Keratinocyte (primary cell): Measurements from ENCODE around the gene OXSR1. TPM values are rescaled to one million over a fixed set of nuclear protein-coding genes. Genes with fewer than 3 reads are reported as not detected.

Experiments used
- DNase-seq: peaks from one replicate; pipeline ENCODE4 v3.0.0-alpha.2; 2011; ENCODE audit warnings: low read depth, missing footprints, low spot score
- FAIRE-seq: peaks from 2 replicates; lab custom pipeline; 2011; peaks lifted over from hg19 to GRCh38; lab: Jason Lieb, UNC
- H2AFZ ChIP-seq: 2 replicates; pipeline ENCODE4 v1.6.0; 2012; ENCODE audit warnings: low read length, control low read depth, inconsistent platforms; ENCODE audit not compliant: control insufficient read depth
- H3K27ac ChIP-seq: 2 replicates; pipeline ENCODE4 v1.5.1; 2011; ENCODE audit warnings: low read length; ENCODE audit not compliant: control insufficient read depth, insufficient read depth
- H3K27me3 ChIP-seq: 3 replicates; pipeline ENCODE4 v1.6.0; 2011; ENCODE audit warnings: low read length; ENCODE audit not compliant: control insufficient read depth, insufficient read depth; ENCODE audit errors: extremely low read depth
- H3K36me3 ChIP-seq, 2 experiments: 2 replicates in 1 of 2; 3 replicates in 1 of 2; pipeline ENCODE4 v1.5.1; 2011; ENCODE audit warnings: low read length in 2 of 2, mild to moderate bottlenecking in 1 of 2; ENCODE audit not compliant: control insufficient read depth in 2 of 2, insufficient read depth in 2 of 2; ENCODE audit errors: extremely low read depth in 1 of 2
- H3K4me1 ChIP-seq: 3 replicates; pipeline ENCODE4 v1.5.1; 2011; ENCODE audit warnings: low read length; ENCODE audit not compliant: control insufficient read depth, insufficient read depth; ENCODE audit errors: extremely low read depth
- H3K4me2 ChIP-seq: 3 replicates; pipeline ENCODE4 v1.6.0; 2011; ENCODE audit warnings: low read depth, low read length; ENCODE audit not compliant: control insufficient read depth, insufficient read depth; ENCODE audit errors: extremely low read depth
- H3K4me3 ChIP-seq, 3 experiments: fragments of 200-600 bp in 1 of 3; sonication (generic) in 1 of 3; 2 replicates in 2 of 3; 3 replicates in 1 of 3; pipeline ENCODE4 v1.5.1; 2011 to 2016; ENCODE audit warnings: low read length in 3 of 3, mild to moderate bottlenecking in 3 of 3, control low read depth in 2 of 3, inconsistent platforms in 1 of 3, low read depth in 1 of 3, mixed read lengths in 1 of 3, mixed run types in 1 of 3, moderate library complexity in 1 of 3; ENCODE audit not compliant: control insufficient read depth in 2 of 3, insufficient read depth in 2 of 3; ENCODE audit errors: extremely low read depth in 1 of 3
- H3K79me2 ChIP-seq: 2 replicates; pipeline ENCODE4 v1.6.0; 2012; ENCODE audit warnings: low read length; ENCODE audit not compliant: control insufficient read depth, insufficient read depth
- H3K9ac ChIP-seq: 3 replicates; pipeline ENCODE4 v1.6.0; 2011; ENCODE audit warnings: low read length; ENCODE audit not compliant: control insufficient read depth, insufficient read depth; ENCODE audit errors: extremely low read depth
- H3K9me1 ChIP-seq: 3 replicates; pipeline ENCODE4 v1.6.0; 2011; ENCODE audit warnings: low read length; ENCODE audit not compliant: control insufficient read depth, insufficient read depth; ENCODE audit errors: extremely low read depth
- H3K9me3 ChIP-seq: 2 replicates; pipeline ENCODE4 v1.5.1; 2012; ENCODE audit warnings: low read depth, low read length; ENCODE audit not compliant: control insufficient read depth
- H4K20me1 ChIP-seq: 3 replicates; pipeline ENCODE4 v1.6.0; 2011; ENCODE audit warnings: low read length; ENCODE audit not compliant: control insufficient read depth, insufficient read depth; ENCODE audit errors: extremely low read depth
- CTCF ChIP-seq, 3 experiments: IDR thresholded peaks in 1 of 3; conservative IDR thresholded peaks in 1 of 3; optimal IDR thresholded peaks in 1 of 3; 2 replicates in 2 of 3; 3 replicates in 1 of 3; pipeline versions ENCODE3 to v1.5.1; 2011; ENCODE audit warnings: low read length in 3 of 3, mild to moderate bottlenecking in 3 of 3, moderate library complexity in 2 of 3, control low read depth in 1 of 3, inconsistent platforms in 1 of 3; ENCODE audit not compliant: insufficient read depth in 2 of 3; ENCODE audit errors: extremely low read depth in 1 of 3
- EZH2 ChIP-seq: IDR thresholded peaks from one replicate; pipeline ENCODE4 v1.6.1; 2012; ENCODE audit warnings: inconsistent platforms, mild to moderate bottlenecking, low read length, moderate library complexity
- dilution Hi-C: fragments of 300-500 bp; cut with MboI; formaldehyde crosslinking; loops from one replicate; pipeline ENCODE4 v1.7.0; 2020; ENCODE audit warnings: low sequenced_read_pairs; ENCODE audit not compliant: extremely low pct_ligation_motif_present
- polyA plus RNA-seq, 5 experiments: library from polyadenylated mRNA; depleted of rRNA in 3 of 5; stranded (reverse) in 3 of 5; stranded (forward) in 1 of 5; unstranded in 1 of 5; fragments of >200 nt; gene quantifications; 1 replicate in 1 of 5; 2 replicates in 3 of 5; 3 replicates in 1 of 5; pipeline versions ENCODE4 v1.2.1 to v1.2.3, GENCODE V29; 2011 to 2012; ENCODE audit warnings: missing spikeins in 2 of 5, low read depth in 1 of 5, low replicate concordance in 1 of 5

The OXSR1 gene
- polyA plus RNA-seq, 1 donor (not counting 4 experiments of a cell fraction or from before 2014, with no cell fraction given) = 77.0 TPM

GRCh38 chr3:38232701-38233100 lies 67.4 kb downstream of the OXSR1 start:
- peaks cover 10 to 18% of the 10 kb centered on the region in 2 experiments for H3K36me3 ChIP-seq
- no peak overlapping the region for H3K27ac ChIP-seq
- FAIRE-seq (no peak), DNase-seq (no peak)
- no peak overlapping the region for H3K4me2 ChIP-seq
- dilution Hi-C loops = no loop called here
- no peaks in the 10 kb centered on the region for H3K27me3 ChIP-seq
- no peaks in the 10 kb centered on the region for H3K9me3 ChIP-seq
- TF ChIP-seq EZH2 (no peak), CTCF (optimal IDR thresholded peaks at IDR 0.05 in 1 of 3, IDR thresholded peaks at IDR 0.05 in 1 of 3, conservative IDR thresholded peaks at IDR 0.05 in 1 of 3; ENCODE audit: extremely low read depth in 1 of 3, insufficient read depth in 2 of 3, low read length in 3 of 3) (no peak)
- H3K79me2 ChIP-seq = peaks cover 8% of the 10 kb centered on the region
- no peaks in the 10 kb centered on the region for H3K9me1 ChIP-seq
- no peak overlapping the region for H3K4me3 ChIP-seq
- no peaks in the 10 kb centered on the region for H4K20me1 ChIP-seq
- H3K9ac ChIP-seq = no peak overlapping the region
- peaks cover 19% of the 10 kb centered on the region for H3K4me1 ChIP-seq
- H2AFZ ChIP-seq = no peak overlapping the region

- DNase-seq = no peak
- H3K36me3 ChIP-seq = peaks cover 13 to 20% of the 10 kb centered on the region in 2 experiments
- peaks cover 8% of the 10 kb centered on the region for H3K4me1 ChIP-seq
- no peaks in the 10 kb centered on the region for H3K9me1 ChIP-seq
- peak; percentile 55 for FAIRE-seq
- H3K4me2 ChIP-seq = no peak overlapping the region
- no peaks in the 10 kb centered on the region for H3K27me3 ChIP-seq
- no peak overlapping the region for H3K9ac ChIP-seq
- peaks cover 11% of the 10 kb centered on the region for H3K79me2 ChIP-seq
- no peaks in the 10 kb centered on the region for H3K9me3 ChIP-seq
- dilution Hi-C loops = no loop called here
- H2AFZ ChIP-seq = no peak overlapping the region
- H4K20me1 ChIP-seq = no peaks in the 10 kb centered on the region
- H3K4me3 ChIP-seq = no peak overlapping the region
- H3K27ac ChIP-seq = no peak overlapping the region
- TF ChIP-seq CTCF (optimal IDR thresholded peaks at IDR 0.05 in 1 of 3, IDR thresholded peaks at IDR 0.05 in 1 of 3, conservative IDR thresholded peaks at IDR 0.05 in 1 of 3; ENCODE audit: extremely low read depth in 1 of 3, insufficient read depth in 2 of 3, low read length in 3 of 3) (no peak), EZH2 (no peak)
These were observed 70.1 kb downstream of the OXSR1 start for GRCh38 chr3:38235466-38235865.
